Loucy (cell line): ENCODE data around the gene D2HGDH.

Experiments used
- CTCF ChIP-seq: fragments of 200-600 bp; sonication (generic); conservative IDR thresholded peaks from 2 replicates; pipeline ENCODE4 v1.5.1; 2014; ENCODE audit warnings: mild to moderate bottlenecking, antibody characterized with exemption, low read length
- EZH2phosphoT487 ChIP-seq: fragments of 200-600 bp; IDR thresholded peaks from 2 replicates; pipeline ENCODE4 v1.6.1; 2018; ENCODE audit warnings: antibody characterized with exemption, mild to moderate bottlenecking, moderate library complexity, borderline replicate concordance

- TF ChIP-seq CTCF (no peak), EZH2phosphoT487 (no peak)
These were observed 1.7 kb downstream of the D2HGDH start for GRCh38 chr2:241736111-241736510.
